ENCODE measurements around the gene TRPC4. TPM values are rescaled to one million over a fixed set of nuclear protein-coding genes. Genes with fewer than 3 reads are reported as not detected.

The TRPC4 gene
- total and polyA plus RNA-seq, 2 donors (not counting 3 experiments of a cell fraction or from before 2014, with no cell fraction given), result 0.04 to 0.64 TPM

DNA sequence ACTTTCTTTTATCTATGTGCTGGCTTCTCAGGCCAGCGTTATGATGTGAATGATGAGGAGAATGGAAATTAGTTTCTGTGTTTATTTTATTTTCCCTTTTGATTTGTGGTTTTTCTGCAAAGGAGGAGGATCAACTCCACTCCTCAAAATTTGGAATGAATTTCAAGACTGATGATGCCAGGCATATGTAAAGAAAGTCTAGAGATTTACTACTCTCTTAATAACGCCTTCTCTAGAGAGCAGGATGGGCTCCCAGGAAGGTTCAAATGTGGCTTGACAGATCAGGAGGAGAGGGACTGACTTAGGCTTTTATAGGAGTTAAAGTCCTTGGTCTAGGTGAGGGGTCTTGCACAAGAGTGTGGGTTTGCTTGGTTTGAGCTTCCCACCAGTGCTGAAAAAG, 255.9 kb downstream of the TRPC4 start:
- FAIRE-seq, result no peak
- H4K20me1 ChIP-seq (replicated peaks; ENCODE audit: control insufficient read depth, extremely low read depth, insufficient read depth, low read length), result no peaks in the 10 kb centered on the region
- H3K9ac ChIP-seq (replicated peaks; ENCODE audit: extremely low read depth, insufficient read depth, low read length), result no peak overlapping the region
- no TSS peak for BruUV-seq (replicated peaks)
- H2AFZ ChIP-seq (ENCODE audit: low read depth, low read length), result no peak overlapping the region
- TF ChIP-seq GATA2 (IDR thresholded peaks at IDR 0.05; ENCODE audit: insufficient read depth, insufficient read length, low read depth, low read length) (no peak), FOS (IDR thresholded peaks at IDR 0.05; ENCODE audit: borderline replicate concordance, insufficient read depth, low read length) (no peak)
- dilution Hi-C loops (cut with MboI; ENCODE audit: extremely low pct_ligation_motif_present, low sequenced_read_pairs), result no loop called here
- DNase-seq (ENCODE audit: low read depth, low spot score), result no peak
- no peak overlapping the region for H3K4me2 ChIP-seq (ENCODE audit: insufficient read depth, low read length)
- H3K9me3 ChIP-seq (replicated peaks; ENCODE audit: control insufficient read depth, insufficient read depth, low read length), result no peaks in the 10 kb centered on the region
- H3K4me1 ChIP-seq (ENCODE audit: control insufficient read depth, extremely low read depth, insufficient read depth, low read length), result peaks cover 8% of the 10 kb centered on the region
- H3K79me2 ChIP-seq (ENCODE audit: control insufficient read depth, insufficient read depth, low read length), result no peaks in the 10 kb centered on the region
- H3K27ac ChIP-seq (ENCODE audit: insufficient read depth, low read depth, low read length), result no peak overlapping the region
- no peak overlapping the region for H3K4me3 ChIP-seq (replicated peaks in 1 of 3; ENCODE audit: insufficient read depth in 1 of 3, low read depth in 1 of 3, low read length in 3 of 3)
- POLR2A ChIA-PET, result no interaction called here
- H3K36me3 ChIP-seq (ENCODE audit: control insufficient read depth in 2 of 2, extremely low read depth in 1 of 2, insufficient read depth in 2 of 2, low read length in 2 of 2), result no peaks in the 10 kb centered on the region
- no peaks in the 10 kb centered on the region for H3K9me1 ChIP-seq (replicated peaks; ENCODE audit: control insufficient read depth, extremely low read depth, insufficient read depth, low read length)
- CTCF ChIA-PET, result no interaction called here
- intact Hi-C loops (cut with micrococcal nuclease), result no loop called here
- H3K27me3 ChIP-seq (ENCODE audit: control insufficient read depth in 2 of 2, insufficient read depth in 2 of 2, low read length in 2 of 2), result no peaks in the 10 kb centered on the region

DNA sequence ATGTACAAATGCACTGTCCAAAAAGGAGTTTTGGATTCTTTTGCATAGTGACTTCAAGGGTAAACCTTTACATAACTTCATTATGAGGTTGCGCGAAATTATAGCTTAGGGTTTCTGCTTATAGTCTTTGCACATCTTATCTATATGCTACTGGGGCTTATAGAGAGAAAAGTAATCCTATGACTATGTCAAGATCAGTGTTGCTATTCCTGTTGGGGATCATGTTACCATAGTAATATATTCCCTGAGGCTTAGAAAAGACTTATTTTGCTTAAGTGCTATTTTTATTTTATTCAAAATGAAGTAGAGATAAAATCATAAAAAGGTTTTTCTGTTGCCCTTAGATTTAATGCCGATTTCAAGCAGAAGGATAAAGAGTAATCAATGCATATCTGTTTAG, 256.3 kb downstream of the TRPC4 start:
- CTCF ChIA-PET, result no interaction called here
- Histone ChIP-seq H3K9me3 (replicated peaks; ENCODE audit: control insufficient read depth, insufficient read depth, low read length) (no peaks in the 10 kb centered on the region), H3K36me3 (ENCODE audit: control insufficient read depth in 2 of 2, extremely low read depth in 1 of 2, insufficient read depth in 2 of 2, low read length in 2 of 2) (no peaks in the 10 kb centered on the region), H2AFZ (ENCODE audit: low read depth, low read length) (no peak overlapping the region), H3K4me2 (ENCODE audit: insufficient read depth, low read length) (no peak overlapping the region), H3K4me1 (ENCODE audit: control insufficient read depth, extremely low read depth, insufficient read depth, low read length) (peaks cover 8% of the 10 kb centered on the region), H3K4me3 (replicated peaks in 1 of 3; ENCODE audit: insufficient read depth in 1 of 3, low read depth in 1 of 3, low read length in 3 of 3) (no peak overlapping the region), H4K20me1 (replicated peaks; ENCODE audit: control insufficient read depth, extremely low read depth, insufficient read depth, low read length) (no peaks in the 10 kb centered on the region), H3K9ac (replicated peaks; ENCODE audit: extremely low read depth, insufficient read depth, low read length) (no peak overlapping the region), H3K79me2 (ENCODE audit: control insufficient read depth, insufficient read depth, low read length) (no peaks in the 10 kb centered on the region), H3K9me1 (replicated peaks; ENCODE audit: control insufficient read depth, extremely low read depth, insufficient read depth, low read length) (no peaks in the 10 kb centered on the region), H3K27me3 (ENCODE audit: control insufficient read depth in 2 of 2, insufficient read depth in 2 of 2, low read length in 2 of 2) (no peaks in the 10 kb centered on the region), H3K27ac (ENCODE audit: insufficient read depth, low read depth, low read length) (no peak overlapping the region)
- FAIRE-seq (no peak), DNase-seq (ENCODE audit: low read depth, low spot score) (no peak)
- POLR2A ChIA-PET, result no interaction called here
- TF ChIP-seq MYC (IDR thresholded peaks at IDR 0.05; ENCODE audit: low read depth, low read length), result no peak
- no peak for TF ChIP-seq GATA2 (IDR thresholded peaks at IDR 0.05; ENCODE audit: insufficient read depth, insufficient read length, low read depth, low read length)
- TF ChIP-seq EZH2 (IDR thresholded peaks at IDR 0.05; ENCODE audit: borderline replicate concordance, low read depth, low read length, severe bottlenecking), result no peak
- TF ChIP-seq FOS (IDR thresholded peaks at IDR 0.05; ENCODE audit: borderline replicate concordance, insufficient read depth, low read length), result no peak
- TF ChIP-seq, protein P1, sequence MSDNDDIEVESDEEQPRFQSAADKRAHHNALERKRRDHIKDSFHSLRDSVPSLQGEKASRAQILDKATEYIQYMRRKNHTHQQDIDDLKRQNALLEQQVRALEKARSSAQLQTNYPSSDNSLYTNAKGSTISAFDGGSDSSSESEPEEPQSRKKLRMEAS (IDR thresholded peaks at IDR 0.05; ENCODE audit: insufficient read depth, insufficient read length), result no peak
- TF ChIP-seq POLR2A (IDR thresholded peaks at IDR 0.05; ENCODE audit: low read depth, low read length), result no peak
- TF ChIP-seq POLR2AphosphoS5 (IDR thresholded peaks at IDR 0.05; ENCODE audit: insufficient read depth, low read depth, low read length), result no peak
- TF ChIP-seq, protein P2, sequence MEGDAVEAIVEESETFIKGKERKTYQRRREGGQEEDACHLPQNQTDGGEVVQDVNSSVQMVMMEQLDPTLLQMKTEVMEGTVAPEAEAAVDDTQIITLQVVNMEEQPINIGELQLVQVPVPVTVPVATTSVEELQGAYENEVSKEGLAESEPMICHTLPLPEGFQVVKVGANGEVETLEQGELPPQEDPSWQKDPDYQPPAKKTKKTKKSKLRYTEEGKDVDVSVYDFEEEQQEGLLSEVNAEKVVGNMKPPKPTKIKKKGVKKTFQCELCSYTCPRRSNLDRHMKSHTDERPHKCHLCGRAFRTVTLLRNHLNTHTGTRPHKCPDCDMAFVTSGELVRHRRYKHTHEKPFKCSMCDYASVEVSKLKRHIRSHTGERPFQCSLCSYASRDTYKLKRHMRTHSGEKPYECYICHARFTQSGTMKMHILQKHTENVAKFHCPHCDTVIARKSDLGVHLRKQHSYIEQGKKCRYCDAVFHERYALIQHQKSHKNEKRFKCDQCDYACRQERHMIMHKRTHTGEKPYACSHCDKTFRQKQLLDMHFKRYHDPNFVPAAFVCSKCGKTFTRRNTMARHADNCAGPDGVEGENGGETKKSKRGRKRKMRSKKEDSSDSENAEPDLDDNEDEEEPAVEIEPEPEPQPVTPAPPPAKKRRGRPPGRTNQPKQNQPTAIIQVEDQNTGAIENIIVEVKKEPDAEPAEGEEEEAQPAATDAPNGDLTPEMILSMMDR (IDR thresholded peaks at IDR 0.05; ENCODE audit: extremely low read depth in 1 of 2, insufficient read depth in 1 of 2, low read depth in 1 of 2, low read length in 2 of 2), result no peak
- no peak for TF ChIP-seq JUN (IDR thresholded peaks at IDR 0.05; ENCODE audit: borderline replicate concordance, insufficient read depth, insufficient read length, low read depth)
- BruUV-seq (replicated peaks), result no TSS peak
- intact Hi-C loops (cut with micrococcal nuclease), result no loop called here
- dilution Hi-C loops (cut with MboI; ENCODE audit: extremely low pct_ligation_motif_present, low sequenced_read_pairs), result no loop called here

All from endothelial cell of umbilical vein (primary cell).